ENCODE data around the gene FYCO1.

FYCO1 gene

GRCh38 chr3:45962033-45962432 lies 33.6 kb downstream of the FYCO1 start:
- peaks cover 83% of the 10 kb centered on the region for H3K36me3 ChIP-seq (replicated peaks; ENCODE audit: low read depth, low read length)
- peak overlapping the region; percentile 14; the same call in 1 of the 2 replicates for H3K9ac ChIP-seq (ENCODE audit: low read length)
- H3K4me1 ChIP-seq (ENCODE audit: low read length) = peaks cover 65% of the 10 kb centered on the region
- H3K27me3 ChIP-seq (ENCODE audit: low read depth, low read length) = peaks cover 6% of the 10 kb centered on the region; the same call in 1 of the 2 replicates
- peak overlapping the region; percentile 64 for H3K27ac ChIP-seq (ENCODE audit: low read length)
- no peaks in the 10 kb centered on the region for H3K9me3 ChIP-seq (ENCODE audit: insufficient read depth, low read length)
- no peaks in the 10 kb centered on the region for H3K79me2 ChIP-seq (ENCODE audit: low read length)
- no peak for TF ChIP-seq CTCF (IDR thresholded peaks at IDR 0.05; ENCODE audit: low read depth, low read length)
- no peak for TF ChIP-seq EZH2phosphoT487 (IDR thresholded peaks at IDR 0.05; ENCODE audit: low read depth)
- H4K20me1 ChIP-seq (ENCODE audit: insufficient read depth, low read length) = no peaks in the 10 kb centered on the region
- H3K4me3 ChIP-seq (ENCODE audit: low read length) = peak overlapping the region; percentile 36
- no peak overlapping the region for H2AFZ ChIP-seq (ENCODE audit: low read depth, low read length)
- peak overlapping the region; percentile 69 for H3K4me2 ChIP-seq (ENCODE audit: low read length)

GRCh38 chr3:45960289-45960688 lies 35.3 kb downstream of the FYCO1 start:
- Histone ChIP-seq H3K27me3 (ENCODE audit: low read depth, low read length) (peaks cover 6% of the 10 kb centered on the region; the same call in 1 of the 2 replicates), H4K20me1 (ENCODE audit: insufficient read depth, low read length) (no peaks in the 10 kb centered on the region), H3K79me2 (ENCODE audit: low read length) (no peaks in the 10 kb centered on the region), H3K4me3 (ENCODE audit: low read length) (no peak overlapping the region), H3K9me3 (ENCODE audit: insufficient read depth, low read length) (no peaks in the 10 kb centered on the region), H2AFZ (ENCODE audit: low read depth, low read length) (no peak overlapping the region), H3K4me2 (ENCODE audit: low read length) (no peak overlapping the region), H3K4me1 (ENCODE audit: low read length) (peaks cover 48% of the 10 kb centered on the region), H3K27ac (ENCODE audit: low read length) (no peak overlapping the region), H3K36me3 (replicated peaks; ENCODE audit: low read depth, low read length) (peaks cover 81% of the 10 kb centered on the region), H3K9ac (ENCODE audit: low read length) (no peak overlapping the region)
- TF ChIP-seq CTCF (IDR thresholded peaks at IDR 0.05; ENCODE audit: low read depth, low read length) = no peak
- no peak for TF ChIP-seq EZH2phosphoT487 (IDR thresholded peaks at IDR 0.05; ENCODE audit: low read depth)

GRCh38 chr3:45959201-45959600 lies 36.4 kb downstream of the FYCO1 start:
- peaks cover 37% of the 10 kb centered on the region for H3K4me1 ChIP-seq (ENCODE audit: low read length)
- H2AFZ ChIP-seq (ENCODE audit: low read depth, low read length) = no peak overlapping the region
- no peak overlapping the region for H3K4me3 ChIP-seq (ENCODE audit: low read length)
- H3K27ac ChIP-seq (ENCODE audit: low read length) = no peak overlapping the region
- no peaks in the 10 kb centered on the region for H3K79me2 ChIP-seq (ENCODE audit: low read length)
- peaks cover 6% of the 10 kb centered on the region; the same call in 1 of the 2 replicates for H3K27me3 ChIP-seq (ENCODE audit: low read depth, low read length)
- no peaks in the 10 kb centered on the region for H3K9me3 ChIP-seq (ENCODE audit: insufficient read depth, low read length)
- H3K36me3 ChIP-seq (replicated peaks; ENCODE audit: low read depth, low read length) = peaks cover 85% of the 10 kb centered on the region
- TF ChIP-seq EZH2phosphoT487 (IDR thresholded peaks at IDR 0.05; ENCODE audit: low read depth) = no peak
- no peak for TF ChIP-seq CTCF (IDR thresholded peaks at IDR 0.05; ENCODE audit: low read depth, low read length)
- no peaks in the 10 kb centered on the region for H4K20me1 ChIP-seq (ENCODE audit: insufficient read depth, low read length)
- H3K4me2 ChIP-seq (ENCODE audit: low read length) = no peak overlapping the region
- H3K9ac ChIP-seq (ENCODE audit: low read length) = no peak overlapping the region

GRCh38 chr3:45958321-45958791 lies 37.3 kb downstream of the FYCO1 start:
- H2AFZ ChIP-seq (ENCODE audit: low read depth, low read length) = no peak overlapping the region
- no peaks in the 10 kb centered on the region for H4K20me1 ChIP-seq (ENCODE audit: insufficient read depth, low read length)
- peaks cover 6% of the 10 kb centered on the region; the same call in 1 of the 2 replicates for H3K27me3 ChIP-seq (ENCODE audit: low read depth, low read length)
- peaks cover 88% of the 10 kb centered on the region for H3K36me3 ChIP-seq (replicated peaks; ENCODE audit: low read depth, low read length)
- H3K9me3 ChIP-seq (ENCODE audit: insufficient read depth, low read length) = no peaks in the 10 kb centered on the region
- H3K4me2 ChIP-seq (ENCODE audit: low read length) = no peak overlapping the region
- H3K4me1 ChIP-seq (ENCODE audit: low read length) = peaks cover 28% of the 10 kb centered on the region
- H3K27ac ChIP-seq (ENCODE audit: low read length) = no peak overlapping the region
- H3K4me3 ChIP-seq (ENCODE audit: low read length) = no peak overlapping the region
- no peak overlapping the region for H3K9ac ChIP-seq (ENCODE audit: low read length)
- TF ChIP-seq CTCF (IDR thresholded peaks at IDR 0.05; ENCODE audit: low read depth, low read length) (no peak), EZH2phosphoT487 (IDR thresholded peaks at IDR 0.05; ENCODE audit: low read depth) (no peak)
- no peaks in the 10 kb centered on the region for H3K79me2 ChIP-seq (ENCODE audit: low read length)
